Inflammatory macrophage (primary cell): ENCODE data around the gene PDSS2.
"Not testable (repeated sequence)": the region's sequence is repeated elsewhere in the genome, so short reads cannot be mapped to it uniquely, and the experiment has no call there.

Experiments used
- DNase-seq, 2 donors: peaks; one replicate each; pipeline ENCODE4 v3.0.0-alpha.2; 2020 to 2022

The PDSS2 gene

DNA sequence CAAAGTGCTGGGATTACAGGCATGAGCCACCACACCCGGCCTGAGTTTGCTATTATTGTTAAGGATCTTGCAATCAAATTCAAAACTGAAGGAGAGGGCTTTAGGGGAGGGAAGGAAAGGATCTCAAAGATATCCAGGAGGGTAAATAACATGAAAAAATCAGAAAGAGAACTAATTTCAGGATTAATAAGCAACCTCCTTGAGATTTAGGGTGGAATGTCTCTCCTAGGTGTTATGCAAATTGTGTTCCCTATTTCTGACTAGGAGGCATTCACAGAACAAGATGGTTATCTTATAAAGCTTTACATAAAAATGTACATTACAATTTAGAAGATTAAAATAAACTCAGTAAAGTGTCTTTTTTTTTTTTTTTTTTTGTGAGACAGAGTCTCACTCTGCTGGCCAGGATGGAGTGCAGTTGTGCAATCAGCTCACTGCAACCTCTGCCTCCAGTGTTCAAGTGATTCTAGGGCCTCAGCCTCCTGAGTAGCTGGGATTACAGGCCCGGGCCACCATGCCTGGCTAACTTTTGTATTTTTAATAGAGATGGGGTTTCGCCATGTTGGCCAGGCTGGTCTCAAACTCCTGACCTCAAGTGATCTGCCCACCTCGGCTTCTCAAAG, 252.0 kb downstream of the PDSS2 start:
- DNase-seq, result no peak

- DNase-seq, result no peak
Observed at GRCh38 chr6:107205058-107205998, 254.0 kb downstream of the PDSS2 start.

DNA sequence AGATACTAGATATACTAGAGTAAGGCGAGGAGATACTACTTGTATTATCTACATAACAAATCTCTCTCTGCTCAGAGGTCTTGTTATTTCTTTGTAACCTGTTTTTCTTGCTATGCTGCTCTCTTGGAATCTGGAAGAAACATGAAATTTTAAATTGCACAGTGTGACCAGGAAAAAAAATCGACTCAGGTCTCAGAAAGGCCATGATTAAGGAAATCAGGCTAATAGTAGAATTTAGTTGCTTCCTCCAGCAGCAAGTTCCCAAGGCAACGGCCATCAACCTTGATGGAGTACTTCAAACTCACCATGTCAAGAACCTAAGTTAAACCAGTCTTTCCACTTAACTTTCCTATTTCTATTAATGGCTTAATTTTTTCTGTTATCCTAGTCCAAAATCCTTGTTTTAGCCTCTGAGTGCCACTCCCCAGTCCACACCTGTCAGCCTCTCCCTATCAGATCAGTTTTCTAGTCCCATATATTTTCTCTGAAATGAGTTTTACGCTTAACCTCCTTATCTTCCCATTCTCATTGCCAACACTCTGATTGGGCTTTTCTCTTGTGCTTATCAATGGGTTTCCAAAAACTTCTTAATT, 256.4 kb downstream of the PDSS2 start:
- no peak for DNase-seq

DNA sequence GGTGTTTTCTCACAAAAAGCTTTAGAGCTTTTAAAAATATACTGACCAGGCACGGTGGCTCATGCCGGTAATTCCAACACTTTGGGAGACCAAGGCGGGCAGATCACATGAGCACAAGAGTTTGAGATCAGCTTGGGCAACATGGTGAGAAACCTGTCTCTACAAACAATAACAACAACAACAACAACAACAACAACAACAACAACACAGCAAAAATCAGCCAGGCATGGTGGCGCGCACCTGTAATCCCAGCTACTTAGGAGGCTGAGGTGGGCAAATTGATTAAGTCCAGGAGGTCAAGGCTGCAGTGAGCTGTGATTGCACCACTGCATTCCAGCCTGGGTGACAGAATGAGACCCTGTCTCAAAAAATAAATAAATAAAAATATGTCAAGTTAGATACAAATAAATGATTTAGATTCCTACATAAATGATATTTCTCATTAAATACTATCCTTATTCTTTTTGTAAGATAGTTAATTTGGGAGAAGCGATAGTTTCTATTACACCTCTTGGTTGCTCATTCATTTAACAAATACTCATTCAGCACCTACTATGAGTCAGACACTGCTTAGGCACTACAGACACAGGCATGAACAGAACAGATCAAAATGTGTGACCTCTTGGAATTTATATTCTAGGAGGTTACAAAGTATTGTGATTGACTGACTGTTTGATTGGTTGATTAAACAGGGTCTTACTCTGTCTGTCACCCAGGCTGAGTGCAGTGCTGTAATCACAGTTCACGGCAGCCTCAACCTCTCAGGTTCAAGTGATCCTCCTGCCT, 260.5 kb downstream of the PDSS2 start:
- no peak for DNase-seq

- DNase-seq, result no peak
Observed at GRCh38 chr6:107196152-107196551, 263.2 kb downstream of the PDSS2 start.

- not testable (repeated sequence) for DNase-seq
Observed at GRCh38 chr6:107194723-107195122, 264.6 kb downstream of the PDSS2 start.

GRCh38 chr6:107192830-107193229, 266.5 kb downstream of the PDSS2 start:
- no peak for DNase-seq

GRCh38 chr6:107187630-107188029, 271.7 kb downstream of the PDSS2 start:
- DNase-seq, result no peak

DNA sequence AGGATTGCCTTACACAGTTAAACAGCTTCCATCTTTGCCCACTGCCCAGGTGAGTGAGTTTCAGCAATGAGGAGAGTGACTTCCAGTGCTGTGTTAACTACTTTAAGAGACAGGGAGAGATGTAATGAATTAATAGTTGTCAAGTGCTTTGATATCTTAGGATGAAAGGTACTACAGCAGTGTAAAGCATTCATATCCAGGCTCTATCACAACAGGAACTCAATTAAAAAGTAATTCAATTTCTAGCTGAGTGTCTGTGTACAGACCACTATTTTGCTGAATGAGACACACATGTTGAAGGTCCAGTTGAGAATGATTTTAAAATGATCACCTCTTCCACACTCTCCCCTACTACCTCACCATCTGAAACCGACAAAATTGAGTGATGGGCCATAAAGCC, 273.3 kb downstream of the PDSS2 start:
- DNase-seq, result no peak

- no peak for DNase-seq
Observed at GRCh38 chr6:107185391-107185970, 273.9 kb downstream of the PDSS2 start.

GRCh38 chr6:107184435-107184834, 274.9 kb downstream of the PDSS2 start:
- DNase-seq, result no peak

- no peak for DNase-seq
Observed at GRCh38 chr6:107180099-107180498, 279.3 kb downstream of the PDSS2 start.

- no peak for DNase-seq
Observed at GRCh38 chr6:107179004-107179403, 280.4 kb downstream of the PDSS2 start.

DNA sequence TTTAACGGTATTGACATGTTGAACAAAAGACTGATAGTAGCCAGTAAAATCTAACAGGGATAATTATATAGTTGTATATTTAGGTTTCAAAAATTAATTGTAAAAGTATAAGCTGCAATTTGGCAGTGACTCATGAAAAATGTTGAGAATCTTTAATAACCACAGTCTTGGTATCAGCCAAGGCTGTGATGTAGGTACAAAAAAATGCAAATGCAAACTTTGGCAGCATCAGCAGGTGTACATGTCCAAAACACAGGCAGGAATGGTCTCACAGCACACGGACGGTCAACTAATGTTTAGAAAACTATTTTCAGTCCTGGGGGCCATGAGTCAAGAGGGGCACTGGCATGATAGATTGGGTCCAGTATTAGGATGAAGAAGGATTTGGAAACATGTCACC, 285.6 kb downstream of the PDSS2 start:
- no peak for DNase-seq

DNA sequence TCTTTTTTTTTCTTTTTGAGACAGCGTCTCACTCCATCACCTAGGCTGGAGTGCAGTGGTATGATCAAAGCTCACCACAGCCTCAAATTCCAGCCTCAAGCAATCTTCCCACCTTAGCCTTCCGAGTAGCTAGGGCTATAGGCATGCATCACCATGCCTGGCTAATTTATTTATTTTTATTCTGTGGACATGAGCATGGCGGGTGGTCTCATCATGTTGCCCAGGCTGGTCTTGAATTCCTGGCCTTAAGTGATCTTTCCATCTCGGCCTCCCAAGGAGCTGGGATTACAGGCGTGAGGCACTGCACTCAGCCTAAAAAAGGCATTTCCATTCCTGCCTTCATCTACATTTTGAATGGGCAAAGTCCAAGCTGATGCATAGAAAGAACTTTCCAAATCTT, 287.9 kb downstream of the PDSS2 start:
- no peak for DNase-seq

GRCh38 chr6:107164299-107164698, 295.1 kb downstream of the PDSS2 start:
- not testable (repeated sequence) for DNase-seq

DNA sequence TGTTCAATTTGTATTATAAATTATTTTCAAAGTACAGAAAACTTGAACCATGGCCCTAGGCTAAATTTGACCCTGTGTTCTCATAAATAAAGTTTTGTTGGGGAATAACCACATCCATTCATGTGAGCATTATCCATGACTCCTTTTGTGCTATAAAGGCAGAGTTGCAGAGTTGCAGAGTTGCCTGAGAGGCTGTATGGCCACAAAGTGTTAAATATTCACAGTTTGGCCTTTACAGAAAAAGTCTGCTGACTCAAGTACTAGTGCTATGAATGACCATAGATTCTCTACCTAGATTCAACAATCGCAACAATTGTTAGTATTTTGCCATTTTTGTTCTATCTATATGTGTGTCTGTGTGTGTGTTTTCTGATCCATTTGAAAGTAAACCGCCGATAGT, 297.8 kb downstream of the PDSS2 start:
- DNase-seq, result no peak

GRCh38 chr6:107156617-107157016, 302.7 kb downstream of the PDSS2 start:
- no peak for DNase-seq

DNA sequence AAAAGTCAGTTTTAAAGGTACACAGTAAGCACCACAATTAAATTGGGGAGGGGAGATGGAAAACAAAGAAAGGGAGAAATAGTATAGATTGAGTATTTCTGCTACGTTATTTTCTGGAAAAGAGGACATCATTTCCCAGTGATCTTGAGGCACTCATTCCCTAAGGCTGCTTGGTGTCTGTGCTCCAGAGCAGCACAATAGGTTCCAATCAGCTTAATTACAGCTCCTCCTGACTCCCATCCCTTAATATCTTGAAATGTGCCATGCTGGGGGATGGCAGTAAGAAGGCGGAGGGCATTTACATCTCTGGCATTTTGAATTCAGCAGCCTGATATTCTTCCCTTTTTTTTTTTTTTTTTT, 304.6 kb downstream of the PDSS2 start:
- DNase-seq, result no peak

DNA sequence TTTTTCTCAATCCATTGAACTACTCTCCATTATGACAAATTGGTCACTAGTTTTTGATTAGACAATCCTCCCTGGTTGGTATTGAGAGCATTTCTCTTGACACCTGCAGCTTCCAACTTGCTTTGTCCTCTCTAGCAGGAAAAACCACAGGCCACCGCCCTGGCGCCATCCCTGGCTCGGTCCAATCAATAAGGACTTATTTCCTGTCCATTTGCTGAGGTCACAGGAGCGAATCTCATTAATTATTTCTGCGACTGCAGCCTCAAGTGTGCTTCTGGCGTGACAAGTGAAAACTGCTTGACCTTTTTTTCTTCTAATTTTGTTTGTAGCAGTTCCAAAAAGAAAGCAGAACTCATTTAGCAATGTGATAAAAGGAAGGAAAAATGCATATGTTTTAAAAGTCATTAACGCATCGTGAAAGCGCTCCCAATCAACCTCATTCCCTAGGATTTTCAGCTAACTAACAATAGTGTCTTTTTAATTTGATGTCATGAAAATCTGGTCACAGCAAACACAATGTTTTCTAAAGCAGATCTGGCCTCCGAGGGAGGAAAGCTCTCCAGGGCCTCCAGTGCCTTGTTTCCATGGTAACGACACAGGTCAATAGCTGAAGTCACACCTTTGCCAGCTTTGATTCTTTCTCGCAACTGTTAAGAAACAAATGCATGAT, 305.1 kb downstream of the PDSS2 start:
- no peak for DNase-seq

- DNase-seq, result no peak
Observed at GRCh38 chr6:107152638-107153430, 306.5 kb downstream of the PDSS2 start.
